Keratinocyte (primary cell): Measurements from ENCODE around the gene KLF7.

Experiments
- CTCF ChIP-seq, 3 experiments: IDR thresholded peaks in 1 of 3; conservative IDR thresholded peaks in 1 of 3; optimal IDR thresholded peaks in 1 of 3; 2 replicates in 2 of 3; 3 replicates in 1 of 3; pipeline versions ENCODE3 to v1.5.1; 2011; ENCODE audit warnings: low read length in 3 of 3, mild to moderate bottlenecking in 3 of 3, moderate library complexity in 2 of 3, control low read depth in 1 of 3, inconsistent platforms in 1 of 3; ENCODE audit not compliant: insufficient read depth in 2 of 3; ENCODE audit errors: extremely low read depth in 1 of 3
- EZH2 ChIP-seq: IDR thresholded peaks from one replicate; pipeline ENCODE4 v1.6.1; 2012; ENCODE audit warnings: inconsistent platforms, mild to moderate bottlenecking, low read length, moderate library complexity

GRCh38 chr2:207075456-207075855 is 90.3 kb downstream of the KLF7 start:
- no peak for TF ChIP-seq EZH2
- TF ChIP-seq CTCF (optimal IDR thresholded peaks at IDR 0.05 in 1 of 3, IDR thresholded peaks at IDR 0.05 in 1 of 3, conservative IDR thresholded peaks at IDR 0.05 in 1 of 3; ENCODE audit: extremely low read depth in 1 of 3, insufficient read depth in 2 of 3, low read length in 3 of 3), result no peak
